Neuronal stem cell (in vitro differentiated cells): ENCODE measurements around the gene BCOR.

Source experiments
- DNase-seq: peaks from one replicate; pipeline ENCODE4 v3.0.0-alpha.2; 2013; ENCODE audit warnings: low spot score
- H2AFZ ChIP-seq: one replicate; pipeline ENCODE4 v1.6.1; 2013; ENCODE audit warnings: mild to moderate bottlenecking, low read length, inconsistent platforms
- H2AK5ac ChIP-seq: 2 replicates; pipeline ENCODE4 v1.6.1; 2013; ENCODE audit warnings: low read depth, mild to moderate bottlenecking, inconsistent platforms, low read length, moderate library complexity, mixed read lengths
- H2BK120ac ChIP-seq: 2 replicates; pipeline ENCODE4 v1.6.1; 2013; ENCODE audit warnings: low read depth, mild to moderate bottlenecking, inconsistent platforms, low read length, moderate library complexity, mixed read lengths
- H2BK12ac ChIP-seq: one replicate; pipeline ENCODE4 v1.6.1; 2013; ENCODE audit warnings: low read length, inconsistent platforms
- H2BK15ac ChIP-seq: 2 replicates; pipeline ENCODE4 v1.6.1; 2013; ENCODE audit warnings: mild to moderate bottlenecking, low read length, inconsistent platforms, mixed read lengths
- H2BK5ac ChIP-seq: one replicate; pipeline ENCODE4 v1.6.1; 2013; ENCODE audit warnings: inconsistent platforms, mild to moderate bottlenecking, low read length, moderate library complexity
- H3K14ac ChIP-seq: one replicate; pipeline ENCODE4 v1.6.1; 2013; ENCODE audit warnings: low read length, inconsistent platforms
- H3K18ac ChIP-seq: 2 replicates; pipeline ENCODE4 v1.6.1; 2013; ENCODE audit warnings: low read length, inconsistent platforms
- H3K23ac ChIP-seq: 2 replicates; pipeline ENCODE4 v1.6.1; 2013; ENCODE audit warnings: low read depth, mild to moderate bottlenecking, mixed read lengths, low read length, inconsistent platforms; ENCODE audit not compliant: poor library complexity
- H3K27ac ChIP-seq: replicated peaks from 3 replicates; pipeline ENCODE4 v1.5.1; 2013; ENCODE audit warnings: low read length, inconsistent platforms
- H3K27me3 ChIP-seq, 3 experiments: 2 replicates each; pipeline ENCODE4 v1.6.1; 2013; ENCODE audit warnings: low read length in 3 of 3, mild to moderate bottlenecking in 2 of 3, inconsistent platforms in 1 of 3, low read depth in 1 of 3, mixed read lengths in 1 of 3, moderate library complexity in 1 of 3; ENCODE audit not compliant: control insufficient read depth in 3 of 3, insufficient read depth in 3 of 3
- H3K36me3 ChIP-seq, 2 donors: replicated peaks in 1 of 2; 2 replicates each; pipeline ENCODE4 v1.6.1; 2013; ENCODE audit warnings: low read length in 2 of 2; ENCODE audit not compliant: control insufficient read depth in 2 of 2, insufficient read depth in 2 of 2
- H3K4ac ChIP-seq: 2 replicates; pipeline ENCODE4 v1.6.1; 2013; ENCODE audit warnings: inconsistent platforms, mild to moderate bottlenecking, low read length, moderate library complexity
- H3K4me1 ChIP-seq, 2 donors: 1 replicate in 1 of 2; 2 replicates in 1 of 2; pipeline ENCODE4 v1.6.1; 2013; ENCODE audit warnings: low read length in 2 of 2, low read depth in 1 of 2; ENCODE audit not compliant: control insufficient read depth in 2 of 2, insufficient read depth in 1 of 2
- H3K4me2 ChIP-seq: one replicate; pipeline ENCODE4 v1.6.1; 2013; ENCODE audit warnings: mild to moderate bottlenecking, low read length, inconsistent platforms; ENCODE audit not compliant: insufficient read depth, poor library complexity, severe bottlenecking
- H3K4me3 ChIP-seq, 2 donors: 2 replicates each; pipeline ENCODE4 v1.5.1; 2013; ENCODE audit warnings: low read length in 2 of 2, mild to moderate bottlenecking in 2 of 2, inconsistent platforms in 1 of 2, moderate library complexity in 1 of 2
- H3K79me1 ChIP-seq: one replicate; pipeline ENCODE4 v1.6.1; 2013; ENCODE audit warnings: low read depth, mild to moderate bottlenecking, inconsistent platforms, low read length, moderate library complexity
- H3K9ac ChIP-seq: one replicate; pipeline ENCODE4 v1.6.1; 2013; ENCODE audit warnings: mild to moderate bottlenecking, low read depth, low read length, inconsistent platforms; ENCODE audit not compliant: poor library complexity
- H3K9me3 ChIP-seq, 2 donors: replicated peaks in 1 of 2; 2 replicates each; pipeline versions ENCODE3 to v1.6.1; 2013; ENCODE audit warnings: low read length in 2 of 2, mild to moderate bottlenecking in 2 of 2, inconsistent platforms in 1 of 2, low read depth in 1 of 2, mixed read lengths in 1 of 2, moderate library complexity in 1 of 2; ENCODE audit not compliant: control insufficient read depth in 2 of 2, insufficient read depth in 1 of 2
- H4K8ac ChIP-seq: one replicate; pipeline ENCODE4 v1.6.1; 2013; ENCODE audit warnings: low read depth, mild to moderate bottlenecking, inconsistent platforms, low read length, moderate library complexity
- H4K91ac ChIP-seq: one replicate; pipeline ENCODE4 v1.6.1; 2013; ENCODE audit warnings: low read length, low read depth, mild to moderate bottlenecking, inconsistent platforms; ENCODE audit not compliant: poor library complexity
- WGBS, 2 donors: extraction: QIAGEN DNeasy Blood & Tissue Kit; methylation state at CpG; one replicate each; pipeline ENCODE4 v1.1.7; 2013; ENCODE audit warnings: missing lambda C conversion rate in 2 of 2, mixed read lengths in 1 of 2; ENCODE audit not compliant: insufficient read length in 2 of 2, insufficient replicate concordance in 1 of 2; ENCODE audit errors: extremely low coverage in 2 of 2; 5-methylcytosine and 5-hydroxymethylcytosine counted together

The BCOR gene

GRCh38 chrX:40035726-40036125 is 62.0 kb downstream of the BCOR start:
- DNase-seq, result no peak
- H2AK5ac ChIP-seq, result no peak overlapping the region
- WGBS, 2 donors, result no CpG with 5 or more reads among the region's 5 CpGs
- no peak overlapping the region for H3K14ac ChIP-seq
- H4K8ac ChIP-seq, result no peak overlapping the region
- H3K23ac ChIP-seq, result no peak overlapping the region
- H2BK15ac ChIP-seq, result no peak overlapping the region
- H2AFZ ChIP-seq, result no peak overlapping the region
- H2BK12ac ChIP-seq, result no peak overlapping the region
- no peak overlapping the region for H3K4me3 ChIP-seq
- no peaks in the 10 kb centered on the region for H3K36me3 ChIP-seq
- no peak overlapping the region for H3K27ac ChIP-seq
- no peaks in the 10 kb centered on the region for H3K9me3 ChIP-seq
- no peak overlapping the region for H3K4me2 ChIP-seq
- H3K79me1 ChIP-seq, result no peaks in the 10 kb centered on the region
- no peaks in the 10 kb centered on the region for H3K27me3 ChIP-seq
- H3K4ac ChIP-seq, result no peak overlapping the region
- H3K18ac ChIP-seq, result no peak overlapping the region
- H3K4me1 ChIP-seq, result peaks cover 0 to 7% of the 10 kb centered on the region in 2 donors
- no peak overlapping the region for H4K91ac ChIP-seq
- H2BK120ac ChIP-seq, result no peak overlapping the region
- H3K9ac ChIP-seq, result no peak overlapping the region
- no peak overlapping the region for H2BK5ac ChIP-seq

- H2BK15ac ChIP-seq, result no peak overlapping the region
- H2BK120ac ChIP-seq, result no peak overlapping the region
- H3K36me3 ChIP-seq, result no peaks in the 10 kb centered on the region
- no peaks in the 10 kb centered on the region for H3K79me1 ChIP-seq
- H3K4me2 ChIP-seq, result no peak overlapping the region
- peak overlapping the region; percentile 35 for H3K27ac ChIP-seq
- no peak overlapping the region for H4K91ac ChIP-seq
- no peak overlapping the region for H4K8ac ChIP-seq
- peaks cover 0 to 4% of the 10 kb centered on the region in 2 donors for H3K4me1 ChIP-seq
- H3K18ac ChIP-seq, result no peak overlapping the region
- H3K4ac ChIP-seq, result no peak overlapping the region
- H2BK12ac ChIP-seq, result no peak overlapping the region
- H3K9me3 ChIP-seq, result peaks cover 0 to 4% of the 10 kb centered on the region in 2 donors
- WGBS, 2 donors, result no CpG with 5 or more reads among the region's 5 CpGs
- H3K27me3 ChIP-seq, result no peaks in the 10 kb centered on the region
- H2BK5ac ChIP-seq, result no peak overlapping the region
- no peak overlapping the region for H3K4me3 ChIP-seq
- H2AK5ac ChIP-seq, result no peak overlapping the region
- no peak overlapping the region for H3K14ac ChIP-seq
- H2AFZ ChIP-seq, result peak overlapping the region; percentile 56
- H3K9ac ChIP-seq, result no peak overlapping the region
- DNase-seq, result no peak
- H3K23ac ChIP-seq, result no peak overlapping the region
These were observed 65.8 kb downstream of the BCOR start for GRCh38 chrX:40031911-40032310.

- DNase-seq, result no peak
- H3K9me3 ChIP-seq, result peaks cover 0 to 4% of the 10 kb centered on the region in 2 donors
- no peaks in the 10 kb centered on the region for H3K27me3 ChIP-seq
- H3K4me2 ChIP-seq, result no peak overlapping the region
- no peak overlapping the region for H3K27ac ChIP-seq
- H4K91ac ChIP-seq, result no peak overlapping the region
- H2BK120ac ChIP-seq, result no peak overlapping the region
- WGBS, 2 donors, result no CpG with 5 or more reads among the region's 3 CpGs
- H3K23ac ChIP-seq, result no peak overlapping the region
- H3K14ac ChIP-seq, result no peak overlapping the region
- H3K18ac ChIP-seq, result no peak overlapping the region
- H3K4me1 ChIP-seq, result peaks cover 0 to 4% of the 10 kb centered on the region in 2 donors
- H3K36me3 ChIP-seq, result no peaks in the 10 kb centered on the region
- H3K9ac ChIP-seq, result no peak overlapping the region
- H2BK15ac ChIP-seq, result no peak overlapping the region
- no peak overlapping the region for H2BK5ac ChIP-seq
- no peak overlapping the region for H2AK5ac ChIP-seq
- no peak overlapping the region for H4K8ac ChIP-seq
- H2AFZ ChIP-seq, result no peak overlapping the region
- H3K79me1 ChIP-seq, result no peaks in the 10 kb centered on the region
- no peak overlapping the region for H2BK12ac ChIP-seq
- H3K4me3 ChIP-seq, result no peak overlapping the region
- H3K4ac ChIP-seq, result no peak overlapping the region
These were observed 67.6 kb downstream of the BCOR start for GRCh38 chrX:40030205-40030604.

- no peak overlapping the region for H2AK5ac ChIP-seq
- H3K23ac ChIP-seq, result no peak overlapping the region
- H2BK5ac ChIP-seq, result no peak overlapping the region
- no peaks in the 10 kb centered on the region for H3K9me3 ChIP-seq
- DNase-seq, result no peak
- H2BK12ac ChIP-seq, result no peak overlapping the region
- no peak overlapping the region for H4K91ac ChIP-seq
- no peak overlapping the region for H2BK15ac ChIP-seq
- H3K4me2 ChIP-seq, result no peak overlapping the region
- no peak overlapping the region for H3K4ac ChIP-seq
- H3K14ac ChIP-seq, result no peak overlapping the region
- H3K4me3 ChIP-seq, result no peak overlapping the region
- H2BK120ac ChIP-seq, result no peak overlapping the region
- H3K27me3 ChIP-seq, result no peaks in the 10 kb centered on the region
- H2AFZ ChIP-seq, result no peak overlapping the region
- H3K27ac ChIP-seq, result no peak overlapping the region
- no peaks in the 10 kb centered on the region for H3K4me1 ChIP-seq
- H3K9ac ChIP-seq, result no peak overlapping the region
- no peak overlapping the region for H4K8ac ChIP-seq
- H3K18ac ChIP-seq, result no peak overlapping the region
- WGBS, 2 donors, result no CpG with 5 or more reads among the region's 3 CpGs
- no peaks in the 10 kb centered on the region for H3K79me1 ChIP-seq
- H3K36me3 ChIP-seq, result no peaks in the 10 kb centered on the region
These were observed 75.3 kb downstream of the BCOR start for GRCh38 chrX:40022421-40022820.
